ENCODE data around the gene HTRA1. TPM values are rescaled to one million over a fixed set of nuclear protein-coding genes. Genes with fewer than 3 reads are reported as not detected.
A peak's percentile ranks its signal among the peaks of the same experiment; 100 is the strongest.

The HTRA1 gene
- polyA plus RNA-seq, 1 donor: 69.8 TPM

- Histone ChIP-seq H3K36me3 (ENCODE audit: control insufficient read depth, insufficient read depth, low read length) (no peaks in the 10 kb centered on the region), H3K9me3 (ENCODE audit: control insufficient read depth, low read depth, low read length) (no peaks in the 10 kb centered on the region), H3K27ac (ENCODE audit: low read length) (no peak overlapping the region), H3K4me3 (ENCODE audit: low read length) (no peak overlapping the region), H3K27me3 (ENCODE audit: control insufficient read depth, insufficient read depth, low read length) (no peaks in the 10 kb centered on the region), H3K4me1 (ENCODE audit: control insufficient read depth, insufficient read depth, low read length) (peaks cover 2% of the 10 kb centered on the region)
- WGBS (ENCODE audit: insufficient coverage, low lambda C conversion rate): no CpG with 5 or more reads among the region's 6 CpGs
- no peak for DNase-seq
Observed at GRCh38 chr10:122481296-122482056, 20.1 kb downstream of the HTRA1 start.

GRCh38 chr10:122484276-122485060 lies 23.1 kb downstream of the HTRA1 start:
- Histone ChIP-seq H3K9me3 (ENCODE audit: control insufficient read depth, low read depth, low read length) (no peaks in the 10 kb centered on the region), H3K36me3 (ENCODE audit: control insufficient read depth, insufficient read depth, low read length) (peaks cover under 1% of the 10 kb centered on the region), H3K27ac (ENCODE audit: low read length) (no peak overlapping the region), H3K4me1 (ENCODE audit: control insufficient read depth, insufficient read depth, low read length) (no peaks in the 10 kb centered on the region), H3K4me3 (ENCODE audit: low read length) (no peak overlapping the region), H3K27me3 (ENCODE audit: control insufficient read depth, insufficient read depth, low read length) (no peaks in the 10 kb centered on the region)
- no peak for DNase-seq
- WGBS (ENCODE audit: insufficient coverage, low lambda C conversion rate): no CpG with 5 or more reads among the region's 11 CpGs

GRCh38 chr10:122485670-122486069 lies 24.3 kb downstream of the HTRA1 start:
- H3K27ac ChIP-seq (ENCODE audit: low read length): no peak overlapping the region
- 40% methylated on average over 1 of the region's 5 CpGs for WGBS (ENCODE audit: insufficient coverage, low lambda C conversion rate)
- H3K36me3 ChIP-seq (ENCODE audit: control insufficient read depth, insufficient read depth, low read length): peaks cover 5% of the 10 kb centered on the region
- no peaks in the 10 kb centered on the region for H3K27me3 ChIP-seq (ENCODE audit: control insufficient read depth, insufficient read depth, low read length)
- H3K4me1 ChIP-seq (ENCODE audit: control insufficient read depth, insufficient read depth, low read length): no peaks in the 10 kb centered on the region
- no peak for DNase-seq
- H3K4me3 ChIP-seq (ENCODE audit: low read length): no peak overlapping the region
- H3K9me3 ChIP-seq (ENCODE audit: control insufficient read depth, low read depth, low read length): no peaks in the 10 kb centered on the region

GRCh38 chr10:122486406-122487080 lies 25.2 kb downstream of the HTRA1 start:
- H3K4me1 ChIP-seq (ENCODE audit: control insufficient read depth, insufficient read depth, low read length): no peaks in the 10 kb centered on the region
- no CpG with 5 or more reads among the region's 9 CpGs for WGBS (ENCODE audit: insufficient coverage, low lambda C conversion rate)
- H3K4me3 ChIP-seq (ENCODE audit: low read length): no peak overlapping the region
- H3K9me3 ChIP-seq (ENCODE audit: control insufficient read depth, low read depth, low read length): no peaks in the 10 kb centered on the region
- no peak for DNase-seq
- peaks cover 6% of the 10 kb centered on the region for H3K36me3 ChIP-seq (ENCODE audit: control insufficient read depth, insufficient read depth, low read length)
- no peak overlapping the region for H3K27ac ChIP-seq (ENCODE audit: low read length)
- H3K27me3 ChIP-seq (ENCODE audit: control insufficient read depth, insufficient read depth, low read length): no peaks in the 10 kb centered on the region

GRCh38 chr10:122487174-122487765 lies 25.9 kb downstream of the HTRA1 start:
- Histone ChIP-seq H3K36me3 (ENCODE audit: control insufficient read depth, insufficient read depth, low read length) (peaks cover 6% of the 10 kb centered on the region), H3K4me1 (ENCODE audit: control insufficient read depth, insufficient read depth, low read length) (no peaks in the 10 kb centered on the region), H3K9me3 (ENCODE audit: control insufficient read depth, low read depth, low read length) (no peaks in the 10 kb centered on the region), H3K27ac (ENCODE audit: low read length) (no peak overlapping the region), H3K4me3 (ENCODE audit: low read length) (no peak overlapping the region), H3K27me3 (ENCODE audit: control insufficient read depth, insufficient read depth, low read length) (no peaks in the 10 kb centered on the region)
- DNase-seq: peak; percentile 29 to 53
- no CpG with 5 or more reads among the region's 16 CpGs for WGBS (ENCODE audit: insufficient coverage, low lambda C conversion rate)

- H3K9me3 ChIP-seq (ENCODE audit: control insufficient read depth, low read depth, low read length): no peaks in the 10 kb centered on the region
- no peak overlapping the region for H3K27ac ChIP-seq (ENCODE audit: low read length)
- no peak for DNase-seq
- no peak overlapping the region for H3K4me3 ChIP-seq (ENCODE audit: low read length)
- WGBS (ENCODE audit: insufficient coverage, low lambda C conversion rate): no CpG with 5 or more reads among the region's 4 CpGs
- H3K36me3 ChIP-seq (ENCODE audit: control insufficient read depth, insufficient read depth, low read length): peaks cover 6% of the 10 kb centered on the region
- no peaks in the 10 kb centered on the region for H3K4me1 ChIP-seq (ENCODE audit: control insufficient read depth, insufficient read depth, low read length)
- H3K27me3 ChIP-seq (ENCODE audit: control insufficient read depth, insufficient read depth, low read length): no peaks in the 10 kb centered on the region
Observed at GRCh38 chr10:122490268-122490667, 28.9 kb downstream of the HTRA1 start.

- no CpG with 5 or more reads among the region's 26 CpGs for WGBS (ENCODE audit: insufficient coverage, low lambda C conversion rate)
- Histone ChIP-seq H3K27ac (ENCODE audit: low read length) (no peak overlapping the region), H3K4me3 (ENCODE audit: low read length) (no peak overlapping the region), H3K36me3 (ENCODE audit: control insufficient read depth, insufficient read depth, low read length) (peaks cover 6% of the 10 kb centered on the region), H3K4me1 (ENCODE audit: control insufficient read depth, insufficient read depth, low read length) (no peaks in the 10 kb centered on the region), H3K27me3 (ENCODE audit: control insufficient read depth, insufficient read depth, low read length) (no peaks in the 10 kb centered on the region), H3K9me3 (ENCODE audit: control insufficient read depth, low read depth, low read length) (no peaks in the 10 kb centered on the region)
- DNase-seq: no peak
Observed at GRCh38 chr10:122490786-122491680, 29.7 kb downstream of the HTRA1 start.

GRCh38 chr10:122492006-122492405 lies 30.7 kb downstream of the HTRA1 start:
- Histone ChIP-seq H3K9me3 (ENCODE audit: control insufficient read depth, low read depth, low read length) (no peaks in the 10 kb centered on the region), H3K4me1 (ENCODE audit: control insufficient read depth, insufficient read depth, low read length) (no peaks in the 10 kb centered on the region), H3K27me3 (ENCODE audit: control insufficient read depth, insufficient read depth, low read length) (no peaks in the 10 kb centered on the region), H3K27ac (ENCODE audit: low read length) (no peak overlapping the region), H3K36me3 (ENCODE audit: control insufficient read depth, insufficient read depth, low read length) (peaks cover 6% of the 10 kb centered on the region), H3K4me3 (ENCODE audit: low read length) (no peak overlapping the region)
- DNase-seq: no peak
- WGBS (ENCODE audit: insufficient coverage, low lambda C conversion rate): 100% methylated on average over 1 of the region's 9 CpGs

GRCh38 chr10:122492999-122493481 lies 31.7 kb downstream of the HTRA1 start:
- H3K36me3 ChIP-seq (ENCODE audit: control insufficient read depth, insufficient read depth, low read length): peaks cover 6% of the 10 kb centered on the region
- no CpG with 5 or more reads among the region's 9 CpGs for WGBS (ENCODE audit: insufficient coverage, low lambda C conversion rate)
- H3K9me3 ChIP-seq (ENCODE audit: control insufficient read depth, low read depth, low read length): no peaks in the 10 kb centered on the region
- no peak overlapping the region for H3K4me3 ChIP-seq (ENCODE audit: low read length)
- H3K4me1 ChIP-seq (ENCODE audit: control insufficient read depth, insufficient read depth, low read length): no peaks in the 10 kb centered on the region
- no peak overlapping the region for H3K27ac ChIP-seq (ENCODE audit: low read length)
- peak in 1 of 2 donors; percentile 32 for DNase-seq
- H3K27me3 ChIP-seq (ENCODE audit: control insufficient read depth, insufficient read depth, low read length): no peaks in the 10 kb centered on the region

All from large intestine (tissue), 3 donors.